GM12864 (cell line): ENCODE measurements around the gene RUNX3.

Experiments used
- DNase-seq: peaks from one replicate; pipeline ENCODE4 v3.0.0-alpha.2; 2011; ENCODE audit warnings: low read depth
- H3K4me3 ChIP-seq: 2 replicates; pipeline ENCODE4 v1.5.1; 2011; ENCODE audit warnings: mild to moderate bottlenecking, low read depth, low read length, control low read depth
- TF ChIP-seq, protein P1 (sequence below): IDR thresholded peaks from 2 replicates; pipeline ENCODE4 v1.5.1; 2011; ENCODE audit warnings: low read depth, mild to moderate bottlenecking, moderate library complexity, low read length, control low read depth, inconsistent platforms; ENCODE audit errors: missing control alignments

The RUNX3 gene

DNA sequence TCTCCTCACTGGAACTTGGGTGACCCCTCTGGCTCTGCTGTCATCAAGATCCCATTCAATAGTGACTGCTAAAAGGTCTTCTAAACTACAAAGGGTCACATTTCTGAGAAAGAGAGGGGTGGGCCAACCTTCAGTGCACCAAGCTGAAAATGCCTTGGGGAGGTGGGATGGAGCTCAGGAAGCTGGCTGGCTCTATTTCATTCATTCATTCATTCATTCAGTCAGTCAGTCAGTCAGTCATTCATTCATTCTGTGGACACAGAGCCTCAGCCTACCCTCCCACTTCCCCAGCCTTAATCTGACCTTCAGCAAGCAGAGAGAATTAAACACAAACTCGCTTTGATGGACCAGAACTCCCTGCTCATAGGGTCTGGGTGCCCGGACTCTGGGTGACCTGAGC, 11.7 kb downstream of the RUNX3 start:
- DNase-seq: no peak
- H3K4me3 ChIP-seq: no peak overlapping the region
- TF ChIP-seq, protein P1, sequence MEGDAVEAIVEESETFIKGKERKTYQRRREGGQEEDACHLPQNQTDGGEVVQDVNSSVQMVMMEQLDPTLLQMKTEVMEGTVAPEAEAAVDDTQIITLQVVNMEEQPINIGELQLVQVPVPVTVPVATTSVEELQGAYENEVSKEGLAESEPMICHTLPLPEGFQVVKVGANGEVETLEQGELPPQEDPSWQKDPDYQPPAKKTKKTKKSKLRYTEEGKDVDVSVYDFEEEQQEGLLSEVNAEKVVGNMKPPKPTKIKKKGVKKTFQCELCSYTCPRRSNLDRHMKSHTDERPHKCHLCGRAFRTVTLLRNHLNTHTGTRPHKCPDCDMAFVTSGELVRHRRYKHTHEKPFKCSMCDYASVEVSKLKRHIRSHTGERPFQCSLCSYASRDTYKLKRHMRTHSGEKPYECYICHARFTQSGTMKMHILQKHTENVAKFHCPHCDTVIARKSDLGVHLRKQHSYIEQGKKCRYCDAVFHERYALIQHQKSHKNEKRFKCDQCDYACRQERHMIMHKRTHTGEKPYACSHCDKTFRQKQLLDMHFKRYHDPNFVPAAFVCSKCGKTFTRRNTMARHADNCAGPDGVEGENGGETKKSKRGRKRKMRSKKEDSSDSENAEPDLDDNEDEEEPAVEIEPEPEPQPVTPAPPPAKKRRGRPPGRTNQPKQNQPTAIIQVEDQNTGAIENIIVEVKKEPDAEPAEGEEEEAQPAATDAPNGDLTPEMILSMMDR: no peak

DNA sequence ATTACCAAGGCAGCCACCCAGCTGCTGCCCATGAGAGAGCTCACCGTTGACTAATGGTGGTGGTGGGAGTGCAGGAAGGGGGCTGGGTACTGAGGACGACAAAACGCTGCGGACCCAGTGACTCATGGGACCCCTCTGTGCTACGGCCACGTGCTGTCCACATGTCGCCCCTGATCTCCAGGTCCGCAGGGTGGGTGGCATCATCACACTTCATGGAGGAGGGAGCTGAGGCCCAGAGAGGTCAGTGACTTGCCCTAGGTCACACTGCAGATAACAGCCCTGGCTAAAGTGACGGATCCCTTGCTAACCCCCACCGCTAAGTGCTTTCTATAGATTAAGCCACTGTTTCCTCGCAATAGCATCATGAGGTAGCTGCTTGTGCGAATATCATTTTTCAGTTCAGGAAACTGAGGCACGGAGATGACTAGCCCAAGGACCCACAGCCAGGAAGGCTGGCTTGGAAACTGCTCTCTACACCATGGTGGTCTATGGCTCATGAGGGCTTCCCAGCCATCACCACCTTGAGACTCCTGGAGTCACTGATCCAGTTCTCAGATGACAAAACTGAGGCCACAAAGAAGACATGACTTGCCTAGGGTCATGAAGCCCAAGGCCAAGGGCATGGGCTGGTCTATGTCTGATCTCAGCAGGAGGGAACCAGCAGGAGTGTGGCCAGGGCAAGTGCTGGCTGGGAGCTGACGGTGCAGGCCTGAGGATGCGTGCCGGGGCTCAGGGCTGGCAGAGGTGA, 12.6 kb downstream of the RUNX3 start:
- DNase-seq: no peak
- H3K4me3 ChIP-seq: no peak overlapping the region
- TF ChIP-seq, protein P1: no peak

DNA sequence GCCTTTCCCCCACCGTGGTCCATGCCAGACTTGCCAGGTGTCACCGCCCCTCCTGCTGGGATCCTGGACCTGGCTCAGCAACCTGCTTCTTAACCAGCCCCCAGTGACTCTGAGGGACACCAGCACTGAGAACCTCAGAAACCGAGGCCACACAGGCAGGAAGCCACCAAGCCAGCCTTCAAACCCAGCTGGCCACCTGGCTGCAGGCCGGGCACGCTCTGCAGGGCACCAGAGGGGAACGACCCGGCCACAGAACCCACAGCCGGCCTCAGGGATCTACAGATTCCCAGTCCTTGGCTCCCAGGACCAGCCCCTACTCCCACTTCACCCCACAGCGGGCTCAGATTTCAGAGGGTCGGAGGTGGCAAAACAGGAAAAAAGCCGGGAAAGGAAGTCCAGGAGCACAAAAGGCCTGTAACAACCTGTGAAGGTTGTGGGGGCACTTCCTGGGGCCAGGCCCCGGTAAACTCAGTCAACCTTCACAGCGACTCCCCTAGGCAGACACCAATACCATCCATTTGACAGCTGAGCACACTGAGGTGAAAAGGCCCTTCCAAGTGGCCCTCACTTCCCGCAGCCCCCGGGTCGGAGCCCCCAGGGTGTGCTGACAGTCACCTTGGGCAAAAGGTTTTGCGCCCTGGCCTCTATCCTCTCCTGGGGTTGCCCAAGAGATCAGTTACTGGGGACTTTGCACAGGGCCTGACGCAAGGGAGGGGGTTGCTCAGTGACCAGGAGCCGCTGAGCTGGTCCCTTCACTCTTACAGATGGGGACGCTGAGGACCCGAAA, 14.1 kb downstream of the RUNX3 start:
- H3K4me3 ChIP-seq: no peak overlapping the region
- TF ChIP-seq, protein P1: no peak
- no peak for DNase-seq

DNA sequence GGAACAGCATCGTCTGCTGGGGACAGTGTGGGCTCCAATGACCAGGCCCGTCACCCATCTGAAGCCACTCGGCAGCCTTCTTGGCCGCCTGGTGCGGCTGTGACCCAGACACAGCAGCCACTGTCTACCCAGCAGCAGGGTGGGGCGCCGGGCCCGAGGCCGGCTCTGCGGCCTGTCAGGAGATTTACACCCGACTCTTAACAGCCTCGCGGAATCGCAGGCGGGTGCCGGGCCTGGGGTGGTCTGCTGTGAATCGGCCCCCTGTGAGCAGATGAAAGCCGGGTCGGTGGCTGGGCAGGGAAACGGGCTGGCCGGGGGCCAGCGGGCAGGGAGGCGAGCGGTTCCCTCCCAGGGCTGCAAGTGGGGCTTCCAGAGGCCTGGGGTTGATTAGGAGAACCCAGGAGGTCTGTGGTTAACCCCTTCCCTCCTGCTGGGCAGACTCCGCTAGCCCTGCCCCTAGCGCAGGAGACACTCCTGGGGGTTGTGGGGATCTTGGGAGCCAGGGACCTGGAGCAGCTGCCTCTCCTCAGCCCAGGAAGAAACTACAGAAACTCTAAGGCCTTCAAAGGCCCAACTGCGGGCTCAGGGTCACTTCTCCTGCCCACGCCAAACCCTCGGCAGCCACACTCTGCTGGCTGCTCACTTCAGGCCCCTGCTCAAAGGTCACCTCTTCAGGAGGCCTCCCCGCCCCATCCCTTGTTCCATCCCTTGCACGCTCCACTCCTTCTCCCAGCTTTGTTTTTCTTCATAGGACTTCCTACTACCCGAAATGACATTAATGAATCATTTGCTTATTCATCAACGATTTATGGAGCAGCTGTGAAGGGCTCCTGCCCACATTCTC, 15.6 kb downstream of the RUNX3 start:
- no peak for DNase-seq

DNA sequence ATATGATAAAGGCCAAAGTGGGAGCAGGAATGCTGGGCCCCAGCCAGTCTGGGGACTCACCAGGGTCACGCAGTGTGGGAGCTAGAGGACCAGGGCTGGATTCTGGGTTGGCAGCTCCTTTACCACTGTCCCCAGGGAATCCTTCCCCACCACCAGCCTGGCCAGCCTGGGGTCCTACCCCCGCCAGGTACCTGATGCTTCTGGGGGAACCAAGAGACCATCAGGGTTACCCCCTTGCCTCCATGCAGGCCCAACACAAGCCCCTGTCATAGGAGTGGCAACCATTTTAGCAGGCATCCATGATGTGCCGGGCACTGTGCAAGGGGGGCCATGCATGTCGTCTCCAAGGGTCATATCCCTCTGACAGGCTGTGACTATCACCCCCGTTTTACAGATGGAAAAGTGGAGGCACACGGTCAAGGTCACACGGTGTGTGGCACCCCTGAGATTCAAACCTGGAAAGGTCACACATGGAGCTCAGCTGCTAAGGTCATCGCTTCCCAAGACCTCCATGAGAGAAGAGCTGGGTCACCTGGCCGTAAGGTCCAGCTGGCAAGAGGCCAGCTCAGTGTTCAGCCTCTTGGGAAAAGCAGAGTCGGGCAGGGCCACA, 16.4 kb downstream of the RUNX3 start:
- H3K4me3 ChIP-seq: no peak overlapping the region
- TF ChIP-seq, protein P1: no peak
- no peak for DNase-seq

More for the DNA sequence above, 15.6 kb downstream of the RUNX3 start:
- TF ChIP-seq, protein P1: no peak
- no peak overlapping the region for H3K4me3 ChIP-seq

DNA sequence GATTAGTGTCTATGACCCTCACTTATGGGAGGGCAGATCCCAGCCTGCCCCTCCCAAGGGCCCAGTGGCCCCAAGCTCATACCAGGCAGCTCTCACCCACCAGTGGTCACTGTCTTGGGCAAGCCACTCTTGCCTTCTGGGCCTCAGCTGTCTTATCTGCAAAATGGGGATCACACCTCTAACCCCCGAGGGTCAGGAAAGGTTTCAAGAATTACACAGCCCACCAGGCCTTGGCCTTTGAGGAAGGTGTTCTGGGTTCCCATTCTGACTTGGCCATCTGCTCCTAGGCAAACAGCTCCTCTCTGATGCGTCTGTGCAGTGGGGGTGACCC, 16.8 kb downstream of the RUNX3 start:
- no peak overlapping the region for H3K4me3 ChIP-seq
- TF ChIP-seq, protein P1: no peak
- no peak for DNase-seq
